ENCODE data around the gene PHACTR4.

DNA sequence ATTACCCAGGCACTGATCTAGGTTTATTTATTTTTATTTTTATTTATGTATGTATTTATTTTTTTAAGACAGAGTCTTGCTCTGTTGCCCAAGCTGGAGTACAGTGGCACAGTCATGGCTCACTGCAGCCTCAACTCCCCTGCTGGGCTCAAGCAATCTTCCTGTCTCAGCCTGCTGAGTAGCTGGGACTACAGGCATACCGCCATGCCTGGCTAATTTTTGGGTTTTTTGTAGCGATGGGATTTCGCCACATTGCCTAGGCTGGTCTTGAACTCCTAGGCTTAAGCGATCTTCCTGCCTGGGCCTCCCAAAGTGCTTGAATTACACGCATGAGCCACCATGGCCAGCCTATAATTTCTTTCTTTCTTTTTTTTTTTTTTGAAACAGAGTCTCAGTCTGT is 9.4 kb downstream of the PHACTR4 start:
- TF ChIP-seq TP53 (CRISPR knock-in tag; IDR thresholded peaks at IDR 0.05) = no peak
- TF ChIP-seq, protein P1, sequence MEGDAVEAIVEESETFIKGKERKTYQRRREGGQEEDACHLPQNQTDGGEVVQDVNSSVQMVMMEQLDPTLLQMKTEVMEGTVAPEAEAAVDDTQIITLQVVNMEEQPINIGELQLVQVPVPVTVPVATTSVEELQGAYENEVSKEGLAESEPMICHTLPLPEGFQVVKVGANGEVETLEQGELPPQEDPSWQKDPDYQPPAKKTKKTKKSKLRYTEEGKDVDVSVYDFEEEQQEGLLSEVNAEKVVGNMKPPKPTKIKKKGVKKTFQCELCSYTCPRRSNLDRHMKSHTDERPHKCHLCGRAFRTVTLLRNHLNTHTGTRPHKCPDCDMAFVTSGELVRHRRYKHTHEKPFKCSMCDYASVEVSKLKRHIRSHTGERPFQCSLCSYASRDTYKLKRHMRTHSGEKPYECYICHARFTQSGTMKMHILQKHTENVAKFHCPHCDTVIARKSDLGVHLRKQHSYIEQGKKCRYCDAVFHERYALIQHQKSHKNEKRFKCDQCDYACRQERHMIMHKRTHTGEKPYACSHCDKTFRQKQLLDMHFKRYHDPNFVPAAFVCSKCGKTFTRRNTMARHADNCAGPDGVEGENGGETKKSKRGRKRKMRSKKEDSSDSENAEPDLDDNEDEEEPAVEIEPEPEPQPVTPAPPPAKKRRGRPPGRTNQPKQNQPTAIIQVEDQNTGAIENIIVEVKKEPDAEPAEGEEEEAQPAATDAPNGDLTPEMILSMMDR (IDR thresholded peaks at IDR 0.05) = no peak
- no peak for TF ChIP-seq TCF7 (CRISPR knock-in tag; IDR thresholded peaks at IDR 0.05; ENCODE audit: low read depth)
- no peak for TF ChIP-seq ZNF263 (CRISPR knock-in tag; IDR thresholded peaks at IDR 0.05; ENCODE audit: low read depth)
- no peak for TF ChIP-seq NFYB (CRISPR knock-in tag; conservative IDR thresholded peaks at IDR 0.05; ENCODE audit: low read depth)
